Ovary (tissue), 3 donors: ENCODE measurements around the gene RAB43.

Source experiments
- CTCF ChIP-seq, 3 donors: fragments of 450-650 bp in 2 of 3; fragments of 200-600 bp in 1 of 3; IDR thresholded peaks; one replicate each; pipeline versions ENCODE4 v1.5.1 to v1.8.0; 2016 to 2022; ENCODE audit warnings: antibody characterized with exemption in 3 of 3, mild to moderate bottlenecking in 1 of 3
- EP300 ChIP-seq: sonication (generic); formaldehyde crosslinking; IDR thresholded peaks from one replicate; pipeline ENCODE4 v1.6.1; 2017; ENCODE audit warnings: antibody characterized with exemption
- donor health status: DM: no; HTN: no; CAD: no.

GRCh38 chr3:129061888-129062834, 59.4 kb downstream of the RAB43 start:
- TF ChIP-seq CTCF (IDR thresholded peaks at IDR 0.05) (no peak), EP300 (no peak)
